HG03432 (cell line): ENCODE data around the gene ACSS1.

Experiments used
- ATAC-seq: cut with Tn5 transposase; IDR thresholded peaks from one replicate; pipeline ENCODE4 v1.9.1; 2021; ENCODE audit warnings: mild to moderate bottlenecking, moderate library complexity; ENCODE audit not compliant: unreplicated experiment

Gene ACSS1

GRCh38 chr20:25061103-25061799 lies 3.3 kb upstream of the ACSS1 start:
- no peak for ATAC-seq

DNA sequence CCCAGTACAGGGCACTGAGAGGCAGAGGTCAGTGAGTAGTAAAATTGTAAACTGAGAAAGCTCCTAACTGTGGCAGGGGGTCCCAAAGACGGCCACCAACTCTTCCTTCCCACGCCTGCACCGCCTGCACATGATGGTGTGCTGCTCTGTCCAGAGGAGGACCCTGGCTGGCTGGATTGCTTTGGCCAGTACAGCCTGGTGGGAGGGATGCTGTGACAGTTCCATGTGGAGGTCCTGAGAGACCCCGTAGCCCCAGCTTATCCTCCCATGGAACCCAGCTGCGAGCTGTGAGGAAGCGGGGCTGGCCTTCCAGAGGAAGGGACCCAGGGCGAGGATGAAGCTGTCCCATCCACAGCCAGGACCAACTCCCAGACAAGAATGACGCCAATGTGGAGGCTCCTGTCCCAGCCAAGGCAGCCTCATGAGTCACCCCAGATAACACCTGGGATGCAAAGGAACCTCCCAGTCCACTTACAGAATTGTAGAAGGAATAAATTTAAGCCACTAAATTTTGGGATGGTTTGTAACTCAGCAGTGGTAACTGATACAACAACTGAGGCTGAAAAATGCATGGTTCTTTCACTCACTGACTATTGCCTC lies 2.0 kb upstream of the ACSS1 start:
- no peak for ATAC-seq

DNA sequence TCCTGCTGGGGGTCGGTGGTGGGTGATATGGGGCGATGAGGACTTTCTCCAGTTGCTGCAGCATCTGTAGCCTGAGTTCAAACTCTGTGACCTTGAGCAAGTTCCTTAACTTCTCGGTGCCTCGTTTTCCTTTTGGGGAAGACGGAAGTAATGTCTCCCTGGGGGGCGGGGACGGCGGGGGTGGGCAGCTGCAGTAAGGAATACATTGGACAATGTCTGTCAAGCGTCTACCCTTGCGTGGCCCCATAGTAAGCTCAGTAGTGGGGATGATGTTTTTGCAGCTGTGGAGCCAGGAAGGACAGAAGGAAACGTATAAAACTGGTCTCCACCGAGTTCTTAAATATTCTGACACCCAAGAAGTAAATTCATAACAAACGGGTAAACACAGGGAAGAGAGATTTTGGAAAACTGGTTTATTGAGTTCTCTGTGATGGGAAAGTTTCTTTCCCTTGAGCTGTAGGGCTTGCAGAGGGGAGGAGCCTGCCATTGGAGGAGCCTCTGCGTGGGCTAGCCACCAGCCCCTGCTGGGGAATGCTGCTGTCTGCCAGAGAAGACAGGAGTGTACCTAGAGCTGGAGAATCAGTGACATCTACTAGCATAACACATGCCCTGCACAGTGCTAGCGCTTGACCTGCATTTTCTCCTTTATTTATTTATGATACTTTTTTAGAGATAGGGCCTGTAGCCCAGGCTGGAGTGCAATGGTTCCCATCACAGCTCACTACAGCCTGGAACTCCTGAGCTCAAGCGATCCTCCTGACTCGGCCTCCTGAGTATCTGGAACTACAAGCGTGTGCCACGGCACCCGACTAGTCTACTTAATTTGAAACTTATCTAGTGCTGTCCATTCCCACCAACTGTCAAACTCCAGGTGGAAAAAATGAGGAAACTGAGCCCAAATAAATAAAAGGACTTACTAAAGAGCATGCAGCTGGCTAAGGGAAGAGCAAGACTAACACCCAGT lies 1.2 kb upstream of the ACSS1 start:
- no peak for ATAC-seq

GRCh38 chr20:25057234-25058050 lies 497 bp downstream of the ACSS1 start:
- peak; percentile 41 for ATAC-seq

GRCh38 chr20:25056690-25057233 lies 1.2 kb downstream of the ACSS1 start:
- ATAC-seq = no peak

GRCh38 chr20:25055711-25056495 lies 2.0 kb downstream of the ACSS1 start:
- ATAC-seq = no peak

GRCh38 chr20:25054995-25055629 lies 2.8 kb downstream of the ACSS1 start:
- no peak for ATAC-seq

DNA sequence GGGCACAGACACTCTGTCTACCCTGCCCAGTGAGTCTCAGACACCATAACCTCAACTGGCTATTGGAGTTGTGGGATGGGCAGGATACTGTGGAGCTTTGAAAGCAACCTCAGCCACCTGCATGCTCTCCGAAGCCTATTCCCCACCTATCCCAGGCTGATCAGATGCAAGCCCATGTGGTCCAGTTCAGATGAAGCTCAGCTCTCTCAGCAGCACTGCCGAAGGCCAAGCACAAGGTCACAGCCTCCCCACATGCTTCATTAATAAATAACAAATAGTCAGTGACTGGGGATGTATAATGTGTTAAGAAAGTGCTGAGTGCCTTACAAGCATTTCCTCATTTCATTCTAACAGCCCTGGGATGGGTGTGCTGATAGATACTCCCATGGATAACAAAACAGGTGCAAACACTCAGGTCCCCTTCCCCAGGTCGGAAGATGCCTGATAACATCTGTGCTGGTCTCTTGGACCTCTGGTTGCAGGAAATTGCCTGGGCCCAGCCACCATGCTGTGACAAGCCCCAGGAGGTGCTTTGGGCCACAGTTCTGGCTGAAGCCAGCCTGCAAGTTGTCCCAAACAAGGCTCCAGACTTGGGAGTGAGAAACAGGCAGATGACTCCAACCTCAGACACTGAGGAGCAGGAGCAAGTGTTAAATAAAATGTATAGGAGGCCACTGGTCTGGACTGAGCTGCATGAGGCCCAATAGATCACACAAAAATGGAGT lies 3.7 kb downstream of the ACSS1 start:
- ATAC-seq = no peak

GRCh38 chr20:25053255-25054031 lies 4.5 kb downstream of the ACSS1 start:
- ATAC-seq = no peak

- ATAC-seq = no peak
These were observed 5.4 kb downstream of the ACSS1 start for GRCh38 chr20:25052255-25053194.

DNA sequence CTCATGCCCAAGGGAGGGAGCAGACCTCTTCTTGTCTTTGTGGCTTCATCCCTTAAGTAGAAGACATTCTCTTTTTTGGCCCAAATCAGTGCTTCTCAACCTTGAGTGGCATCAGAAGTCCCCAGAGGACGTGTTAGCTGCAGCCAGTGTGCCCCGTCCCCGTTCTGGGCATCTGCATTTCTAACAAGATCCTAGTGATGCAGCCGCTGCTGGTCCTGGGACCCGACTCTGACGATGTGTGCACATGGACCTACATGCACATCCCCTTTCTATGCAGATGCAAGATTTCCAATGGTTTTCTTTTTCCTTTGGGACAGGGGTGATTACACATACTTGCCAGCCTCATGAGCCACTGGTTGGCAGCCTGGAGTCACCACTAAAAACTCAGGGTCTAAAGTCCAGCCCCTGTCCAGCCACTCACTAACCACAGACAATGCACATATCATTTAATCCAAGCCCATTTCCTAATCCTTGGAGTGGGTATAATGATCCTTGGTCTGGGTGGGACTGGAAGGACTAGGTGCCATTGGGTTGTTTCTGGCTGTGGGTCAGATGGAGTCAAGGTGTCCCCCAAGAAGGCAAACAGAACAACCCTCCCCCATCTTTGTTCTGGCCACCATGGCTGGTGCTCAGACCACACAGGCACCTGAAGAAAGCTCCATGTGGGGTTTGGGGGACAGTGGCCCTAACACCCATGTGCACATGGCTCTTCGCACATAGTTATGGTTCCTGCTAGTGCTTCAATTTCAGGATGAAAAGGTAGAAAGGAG lies 6.4 kb downstream of the ACSS1 start:
- no peak for ATAC-seq

- no peak for ATAC-seq
These were observed 7.2 kb downstream of the ACSS1 start for GRCh38 chr20:25050501-25051350.

GRCh38 chr20:25050082-25050481 lies 7.9 kb downstream of the ACSS1 start:
- ATAC-seq = no peak

DNA sequence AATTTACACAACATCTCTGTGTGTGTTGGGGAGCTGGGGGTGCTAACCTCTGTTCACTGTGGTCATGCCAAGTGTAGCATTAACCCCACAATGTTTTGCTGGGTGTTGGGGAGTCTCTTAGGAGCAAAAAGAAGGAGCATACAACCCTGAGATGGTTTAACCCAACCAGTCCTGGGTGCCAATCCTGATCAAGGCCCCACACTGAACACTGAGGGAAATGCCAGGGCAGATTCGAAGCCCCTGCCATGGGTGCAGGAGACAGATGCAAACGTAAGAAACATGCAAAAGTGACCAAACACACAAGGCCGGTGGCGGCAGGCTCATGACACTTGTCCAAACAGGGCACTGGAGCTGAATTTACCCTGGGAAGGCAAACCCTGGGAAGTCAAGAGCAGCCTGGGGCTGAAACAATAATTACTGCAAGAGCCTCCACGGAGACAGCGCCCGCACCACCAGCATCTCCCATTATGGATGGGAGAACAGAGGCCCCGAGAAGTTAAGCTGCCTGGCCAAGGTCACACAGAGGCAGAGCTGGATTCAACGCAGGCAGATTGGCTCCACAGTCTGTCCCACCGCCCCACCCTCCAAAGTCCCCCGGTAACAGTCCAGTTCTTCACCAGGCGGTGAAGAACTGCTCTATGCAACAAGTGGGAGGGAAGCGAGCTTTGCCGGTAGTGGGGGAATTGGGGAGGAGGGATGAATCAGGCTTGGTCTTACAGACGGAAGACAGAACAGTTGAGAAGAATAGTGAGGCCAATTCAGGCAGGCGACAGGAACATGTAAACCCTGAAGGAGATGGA lies 8.5 kb downstream of the ACSS1 start:
- no peak for ATAC-seq
